Measurements from ENCODE around the gene TARBP1.

The TARBP1 gene

DNA sequence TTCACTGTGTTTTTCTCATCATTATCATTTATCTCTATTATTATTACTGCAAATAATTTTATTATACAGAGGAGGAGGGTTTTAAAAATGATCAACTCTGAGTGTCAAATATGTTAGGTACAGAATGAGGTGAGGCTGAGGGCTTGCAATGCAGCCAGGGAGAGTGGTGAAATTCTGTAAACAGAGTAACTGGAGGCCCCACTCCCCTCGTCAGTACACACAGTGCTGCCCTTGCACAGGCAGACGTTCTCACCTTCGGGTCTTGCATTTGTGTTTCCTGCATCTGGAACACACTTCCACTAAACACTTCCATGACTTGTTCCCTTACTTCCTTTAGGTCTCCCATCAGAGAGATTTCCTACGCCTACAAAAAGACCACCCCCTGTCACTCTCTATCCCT is 130.0 kb downstream of the TARBP1 start:
- no peak for DNase-seq (ENCODE audit: low spot score)

GRCh38 chr1:234345237-234345636 is 133.7 kb downstream of the TARBP1 start:
- Histone ChIP-seq H3K23ac (ENCODE audit: low read depth, low read length, poor library complexity) (no peak overlapping the region), H3K18ac (ENCODE audit: low read length) (no peak overlapping the region), H3K4me2 (ENCODE audit: insufficient read depth, low read length, poor library complexity, severe bottlenecking) (no peak overlapping the region), H3K9me3 (replicated peaks in 1 of 2; ENCODE audit: control insufficient read depth in 2 of 2, insufficient read depth in 1 of 2, low read depth in 1 of 2, low read length in 2 of 2) (no peaks in the 10 kb centered on the region), H4K91ac (ENCODE audit: low read depth, low read length, poor library complexity) (no peak overlapping the region), H2AK5ac (ENCODE audit: low read depth, low read length) (no peak overlapping the region), H3K4ac (ENCODE audit: low read length) (no peak overlapping the region), H3K27me3 (ENCODE audit: control insufficient read depth in 3 of 3, insufficient read depth in 3 of 3, low read depth in 1 of 3, low read length in 3 of 3) (peaks cover 0 to 8% (median 0%) of the 10 kb centered on the region in 3 experiments), H3K4me3 (ENCODE audit: low read length in 2 of 2) (no peak overlapping the region), H2BK15ac (ENCODE audit: low read length) (no peak overlapping the region), H2AFZ (ENCODE audit: low read length) (no peak overlapping the region), H2BK120ac (ENCODE audit: low read depth, low read length) (no peak overlapping the region), H3K36me3 (replicated peaks in 1 of 2; ENCODE audit: control insufficient read depth in 2 of 2, insufficient read depth in 2 of 2, low read length in 2 of 2) (no peaks in the 10 kb centered on the region), H3K27ac (replicated peaks; ENCODE audit: low read length) (no peak overlapping the region), H3K14ac (ENCODE audit: low read length) (no peak overlapping the region), H4K8ac (ENCODE audit: low read depth, low read length) (no peak overlapping the region), H3K79me1 (ENCODE audit: low read depth, low read length) (no peaks in the 10 kb centered on the region), H3K9ac (ENCODE audit: low read depth, low read length, poor library complexity) (no peak overlapping the region), H3K4me1 (ENCODE audit: control insufficient read depth in 2 of 2, insufficient read depth in 1 of 2, low read depth in 1 of 2, low read length in 2 of 2) (no peaks in the 10 kb centered on the region), H2BK5ac (ENCODE audit: low read length) (no peak overlapping the region), H2BK12ac (ENCODE audit: low read length) (no peak overlapping the region)
- no peak for DNase-seq (ENCODE audit: low spot score)
- WGBS, 2 donors (ENCODE audit: extremely low coverage in 2 of 2, insufficient read length in 2 of 2, insufficient replicate concordance in 1 of 2): no CpG with 5 or more reads among the region's 1 CpG

More for the DNA sequence above, 130.0 kb downstream of the TARBP1 start:
- no peak overlapping the region for H3K9ac ChIP-seq (ENCODE audit: low read depth, low read length, poor library complexity)
- H2BK15ac ChIP-seq (ENCODE audit: low read length): no peak overlapping the region
- no peak overlapping the region for H2AK5ac ChIP-seq (ENCODE audit: low read depth, low read length)
- H3K4ac ChIP-seq (ENCODE audit: low read length): no peak overlapping the region
- no peak overlapping the region for H3K4me2 ChIP-seq (ENCODE audit: insufficient read depth, low read length, poor library complexity, severe bottlenecking)
- H4K8ac ChIP-seq (ENCODE audit: low read depth, low read length): no peak overlapping the region
- H3K79me1 ChIP-seq (ENCODE audit: low read depth, low read length): no peaks in the 10 kb centered on the region
- no peak overlapping the region for H3K23ac ChIP-seq (ENCODE audit: low read depth, low read length, poor library complexity)
- no peak overlapping the region for H4K91ac ChIP-seq (ENCODE audit: low read depth, low read length, poor library complexity)
- H3K27me3 ChIP-seq (ENCODE audit: control insufficient read depth in 3 of 3, insufficient read depth in 3 of 3, low read depth in 1 of 3, low read length in 3 of 3): peaks cover 0 to 13% (median 0%) of the 10 kb centered on the region in 3 experiments
- no peak overlapping the region for H2BK120ac ChIP-seq (ENCODE audit: low read depth, low read length)
- no peak overlapping the region for H3K18ac ChIP-seq (ENCODE audit: low read length)
- no peak overlapping the region for H2AFZ ChIP-seq (ENCODE audit: low read length)
- WGBS, 2 donors (ENCODE audit: extremely low coverage in 2 of 2, insufficient read length in 2 of 2, insufficient replicate concordance in 1 of 2): no CpG with 5 or more reads among the region's 4 CpGs
- H3K27ac ChIP-seq (replicated peaks; ENCODE audit: low read length): no peak overlapping the region
- H2BK5ac ChIP-seq (ENCODE audit: low read length): no peak overlapping the region
- H3K9me3 ChIP-seq (replicated peaks in 1 of 2; ENCODE audit: control insufficient read depth in 2 of 2, insufficient read depth in 1 of 2, low read depth in 1 of 2, low read length in 2 of 2): no peaks in the 10 kb centered on the region
- H3K14ac ChIP-seq (ENCODE audit: low read length): no peak overlapping the region
- no peaks in the 10 kb centered on the region for H3K36me3 ChIP-seq (replicated peaks in 1 of 2; ENCODE audit: control insufficient read depth in 2 of 2, insufficient read depth in 2 of 2, low read length in 2 of 2)
- H3K4me3 ChIP-seq (ENCODE audit: low read length in 2 of 2): no peak overlapping the region
- H3K4me1 ChIP-seq (ENCODE audit: control insufficient read depth in 2 of 2, insufficient read depth in 1 of 2, low read depth in 1 of 2, low read length in 2 of 2): no peaks in the 10 kb centered on the region
- H2BK12ac ChIP-seq (ENCODE audit: low read length): no peak overlapping the region

DNA sequence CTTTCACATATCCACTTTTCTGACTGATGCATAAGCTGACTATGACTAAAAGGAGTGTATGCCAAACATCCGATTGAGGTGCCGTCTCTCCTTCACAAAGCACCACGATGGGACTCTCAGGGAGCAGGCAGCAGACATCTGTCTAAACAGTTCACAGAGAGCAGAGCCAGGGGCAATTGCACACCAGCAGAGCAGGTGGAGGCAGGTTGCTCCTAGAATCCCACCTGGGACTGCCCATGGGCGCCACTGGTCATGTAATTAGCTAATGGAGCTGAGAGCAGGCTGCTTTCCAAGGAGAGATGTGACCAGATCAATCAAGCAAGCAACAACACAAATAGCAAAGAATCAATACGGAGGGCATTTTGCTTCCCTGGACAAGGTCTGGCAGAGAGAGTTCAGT is 136.2 kb downstream of the TARBP1 start:
- Histone ChIP-seq H3K4me2 (ENCODE audit: insufficient read depth, low read length, poor library complexity, severe bottlenecking) (no peak overlapping the region), H2BK12ac (ENCODE audit: low read length) (no peak overlapping the region), H3K9me3 (replicated peaks in 1 of 2; ENCODE audit: control insufficient read depth in 2 of 2, insufficient read depth in 1 of 2, low read depth in 1 of 2, low read length in 2 of 2) (no peaks in the 10 kb centered on the region), H4K91ac (ENCODE audit: low read depth, low read length, poor library complexity) (no peak overlapping the region), H2AK5ac (ENCODE audit: low read depth, low read length) (no peak overlapping the region), H3K23ac (ENCODE audit: low read depth, low read length, poor library complexity) (no peak overlapping the region), H3K4me1 (ENCODE audit: control insufficient read depth in 2 of 2, insufficient read depth in 1 of 2, low read depth in 1 of 2, low read length in 2 of 2) (no peaks in the 10 kb centered on the region), H3K9ac (ENCODE audit: low read depth, low read length, poor library complexity) (no peak overlapping the region), H3K14ac (ENCODE audit: low read length) (no peak overlapping the region), H3K27me3 (ENCODE audit: control insufficient read depth in 3 of 3, insufficient read depth in 3 of 3, low read depth in 1 of 3, low read length in 3 of 3) (peaks cover 0 to 2% (median 0%) of the 10 kb centered on the region in 3 experiments), H3K36me3 (replicated peaks in 1 of 2; ENCODE audit: control insufficient read depth in 2 of 2, insufficient read depth in 2 of 2, low read length in 2 of 2) (no peaks in the 10 kb centered on the region), H3K27ac (replicated peaks; ENCODE audit: low read length) (no peak overlapping the region), H2AFZ (ENCODE audit: low read length) (no peak overlapping the region), H3K4me3 (ENCODE audit: low read length in 2 of 2) (no peak overlapping the region), H3K79me1 (ENCODE audit: low read depth, low read length) (no peaks in the 10 kb centered on the region), H3K4ac (ENCODE audit: low read length) (no peak overlapping the region), H2BK5ac (ENCODE audit: low read length) (no peak overlapping the region), H3K18ac (ENCODE audit: low read length) (no peak overlapping the region), H4K8ac (ENCODE audit: low read depth, low read length) (no peak overlapping the region), H2BK15ac (ENCODE audit: low read length) (no peak overlapping the region), H2BK120ac (ENCODE audit: low read depth, low read length) (no peak overlapping the region)
- WGBS, 2 donors (ENCODE audit: extremely low coverage in 2 of 2, insufficient read length in 2 of 2, insufficient replicate concordance in 1 of 2): no CpG with 5 or more reads among the region's 5 CpGs
- no peak for DNase-seq (ENCODE audit: low spot score)
